Glutamatergic neuron (in vitro differentiated cells): ENCODE data around the gene EML1. TPM values are rescaled to one million over a fixed set of nuclear protein-coding genes. Genes with fewer than 3 reads are reported as not detected.

Experiments
- DNase-seq: peaks from one replicate; pipeline ENCODE4 v3.0.0; 2022
- H3K27ac Mint-ChIP-seq: one replicate; pipeline ENCODE4 v1.8.0; 2020; ENCODE audit warnings: mild to moderate bottlenecking, mixed read lengths, inconsistent platforms; ENCODE audit not compliant: unreplicated experiment
- H3K27me3 Mint-ChIP-seq: one replicate; pipeline ENCODE4 v1.8.0; 2020; ENCODE audit warnings: mild to moderate bottlenecking, moderate library complexity, mixed read lengths, inconsistent platforms; ENCODE audit not compliant: unreplicated experiment
- H3K36me3 Mint-ChIP-seq: one replicate; pipeline ENCODE4 v1.8.0; 2020; ENCODE audit warnings: mild to moderate bottlenecking, mixed read lengths, inconsistent platforms; ENCODE audit not compliant: unreplicated experiment
- H3K4me1 Mint-ChIP-seq: one replicate; pipeline ENCODE4 v1.8.0; 2020; ENCODE audit warnings: mild to moderate bottlenecking, low read depth, mixed read lengths, inconsistent platforms; ENCODE audit not compliant: unreplicated experiment
- H3K4me3 Mint-ChIP-seq: one replicate; pipeline ENCODE4 v1.8.0; 2020; ENCODE audit warnings: mild to moderate bottlenecking, mixed read lengths, inconsistent platforms; ENCODE audit not compliant: unreplicated experiment
- H3K9me3 Mint-ChIP-seq: one replicate; pipeline ENCODE4 v1.8.0; 2020; ENCODE audit warnings: mild to moderate bottlenecking, moderate library complexity, mixed read lengths, inconsistent platforms; ENCODE audit not compliant: unreplicated experiment
- CTCF ChIP-seq: fragments of 200-600 bp; sonication (generic); IDR thresholded peaks from one replicate; pipeline ENCODE4 v1.5.0; 2021; ENCODE audit not compliant: partially characterized antibody, unreplicated experiment
- total RNA-seq: library from RNA; stranded (reverse); fragmentation: NEBNext Ultra II Directional; extraction: Animal tissue kit (Norgen Biotek cat#: 25700); gene quantifications from one replicate; pipeline ENCODE4 v1.2.1, GENCODE V29; 2021; ENCODE audit not compliant: unreplicated experiment

EML1 gene
- total RNA-seq, 1 donor from 2014 or later: 73.6 TPM

- peaks cover 3% of the 10 kb centered on the region for H3K9me3 Mint-ChIP-seq
- peak; percentile 52 for DNase-seq
- H3K27ac Mint-ChIP-seq: peak overlapping the region; percentile 38
- peaks cover 59% of the 10 kb centered on the region for H3K4me1 Mint-ChIP-seq
- peaks cover 2% of the 10 kb centered on the region for H3K27me3 Mint-ChIP-seq
- TF ChIP-seq CTCF: no peak
- peak overlapping the region; percentile 80 for H3K4me3 Mint-ChIP-seq
- no peaks in the 10 kb centered on the region for H3K36me3 Mint-ChIP-seq
Observed at GRCh38 chr14:99803803-99804202, 10.6 kb downstream of the EML1 start.

- no peaks in the 10 kb centered on the region for H3K36me3 Mint-ChIP-seq
- peaks cover 73% of the 10 kb centered on the region for H3K4me1 Mint-ChIP-seq
Observed at GRCh38 chr14:99805757-99806439, 12.7 kb downstream of the EML1 start.

GRCh38 chr14:99806836-99807235, 13.6 kb downstream of the EML1 start:
- no peak for DNase-seq
- no peak for TF ChIP-seq CTCF
- Mint-ChIP-seq H3K4me3 (no peak overlapping the region), H3K9me3 (peaks cover 4% of the 10 kb centered on the region), H3K27me3 (peaks cover 2% of the 10 kb centered on the region), H3K36me3 (no peaks in the 10 kb centered on the region), H3K4me1 (peaks cover 69% of the 10 kb centered on the region), H3K27ac (no peak overlapping the region)

More at GRCh38 chr14:99805757-99806439, 12.7 kb downstream of the EML1 start:
- no peak for TF ChIP-seq CTCF
- H3K9me3 Mint-ChIP-seq: peaks cover 4% of the 10 kb centered on the region
- no peak for DNase-seq
- H3K4me3 Mint-ChIP-seq: peak overlapping the region; percentile 10
- no peak overlapping the region for H3K27ac Mint-ChIP-seq
- peaks cover 2% of the 10 kb centered on the region for H3K27me3 Mint-ChIP-seq

GRCh38 chr14:99807413-99808153, 14.4 kb downstream of the EML1 start:
- H3K36me3 Mint-ChIP-seq: no peaks in the 10 kb centered on the region
- peak overlapping the region; percentile 32 for H3K4me3 Mint-ChIP-seq
- peaks cover 3% of the 10 kb centered on the region for H3K9me3 Mint-ChIP-seq
- peak; percentile 25 for TF ChIP-seq CTCF
- H3K4me1 Mint-ChIP-seq: peaks cover 61% of the 10 kb centered on the region
- peak; percentile 38 for DNase-seq
- peak overlapping the region; percentile 14 for H3K27ac Mint-ChIP-seq
- peaks cover under 1% of the 10 kb centered on the region for H3K27me3 Mint-ChIP-seq

- TF ChIP-seq CTCF: no peak
- H3K27ac Mint-ChIP-seq: peak overlapping the region; percentile 14
- DNase-seq: no peak
- H3K36me3 Mint-ChIP-seq: no peaks in the 10 kb centered on the region
- peak overlapping the region; percentile 32 for H3K4me3 Mint-ChIP-seq
- H3K27me3 Mint-ChIP-seq: no peaks in the 10 kb centered on the region
- H3K9me3 Mint-ChIP-seq: peaks cover 3% of the 10 kb centered on the region
- peaks cover 56% of the 10 kb centered on the region for H3K4me1 Mint-ChIP-seq
Observed at GRCh38 chr14:99808154-99808505, 14.9 kb downstream of the EML1 start.
